RPMI8226 (cell line): ENCODE data around the gene HAVCR1.
"Not testable (repeated sequence)": the region's sequence is repeated elsewhere in the genome, so short reads cannot be mapped to it uniquely, and the experiment has no call there.

Experiments
- DNase-seq: peaks from one replicate; pipeline ENCODE4 v3.0.0-alpha.2; 2015

Gene HAVCR1

DNA sequence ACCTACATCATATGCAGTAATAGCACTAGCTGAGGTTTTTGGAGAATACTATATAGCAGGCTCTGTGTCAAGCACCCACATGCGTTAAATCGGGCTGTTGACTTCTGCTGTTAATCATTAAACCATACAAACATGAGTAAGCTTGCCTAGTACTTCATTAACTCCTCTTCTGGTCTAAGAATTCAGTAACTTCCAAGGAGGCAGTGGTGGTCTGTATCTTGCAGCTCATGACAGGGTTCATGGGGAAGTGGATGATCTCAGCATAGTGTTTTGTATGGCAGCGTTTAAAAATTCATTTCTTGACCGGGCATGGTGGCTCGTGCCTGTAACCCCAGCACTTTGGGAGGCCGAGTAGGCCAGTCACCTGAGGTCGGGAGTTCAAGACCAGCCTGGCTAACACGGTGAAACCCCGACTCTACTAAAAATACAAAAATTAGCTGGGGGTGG is at the start of gene HAVCR1:
Gene HAVCR1, minus strand, starts transcription at position 24 of the 447 bp plus-strand sequence. CDS start 1,173 bp downstream, outside the sequence.
- no peak for DNase-seq

DNA sequence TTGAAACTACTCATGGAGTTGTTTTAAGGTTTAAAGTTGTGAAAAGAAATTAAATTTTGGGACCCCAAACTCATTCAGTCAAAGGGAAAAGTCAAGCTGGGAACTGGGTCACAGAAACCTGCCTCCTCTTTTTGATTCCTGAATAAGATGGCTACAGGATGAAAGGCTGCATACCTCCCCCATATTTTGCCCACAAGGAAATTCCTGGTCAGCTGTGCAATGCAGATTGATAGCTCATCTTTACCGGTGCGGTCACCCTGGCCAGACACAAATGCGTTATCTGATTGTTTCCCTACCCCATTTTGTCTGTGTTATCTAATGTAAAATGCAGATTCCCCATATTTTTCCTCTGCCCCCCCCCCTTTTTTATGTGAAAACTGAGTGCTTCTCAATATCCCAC is 48.6 kb upstream of the HAVCR1 start:
- DNase-seq, result no peak

DNA sequence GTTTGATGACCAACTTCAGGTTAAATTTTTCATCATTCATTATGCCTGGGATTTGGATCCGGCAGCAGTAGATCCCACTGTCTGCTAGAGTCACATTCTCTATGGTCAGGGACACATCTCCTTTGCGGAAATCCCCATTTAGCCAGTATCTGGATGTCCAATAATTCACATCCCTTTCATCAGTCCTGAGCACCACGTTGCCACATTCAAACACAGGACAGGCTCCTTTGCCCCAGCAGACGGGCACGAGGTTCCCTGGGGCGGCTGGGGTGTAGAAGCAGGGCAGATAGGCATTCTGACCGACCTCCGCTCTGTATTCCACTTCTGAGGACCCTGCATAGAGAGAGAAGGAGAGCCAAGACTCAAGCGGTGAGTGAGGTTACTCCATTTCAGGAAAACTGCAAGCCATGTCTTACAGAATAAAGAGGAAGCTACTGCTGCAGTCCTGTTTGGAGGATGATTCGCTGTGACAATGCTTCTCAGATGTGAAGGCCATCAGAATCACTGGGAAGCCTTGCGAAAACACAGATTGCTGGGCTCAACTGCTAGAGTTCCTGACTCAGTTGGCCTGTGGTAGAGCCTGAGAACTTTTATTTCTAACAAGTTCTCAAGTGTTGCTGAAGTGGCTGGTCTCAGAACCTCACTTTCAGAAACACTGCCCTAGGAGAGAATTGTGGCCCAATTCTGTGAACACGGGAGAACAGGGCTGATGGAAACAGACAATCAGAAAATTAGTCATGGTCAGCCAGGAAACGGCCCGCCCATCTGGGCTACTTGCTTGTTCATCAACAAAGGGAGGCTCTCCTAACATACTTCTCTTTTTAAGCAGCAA is 47.9 kb upstream of the HAVCR1 start:
- DNase-seq, result peak; percentile 52

DNA sequence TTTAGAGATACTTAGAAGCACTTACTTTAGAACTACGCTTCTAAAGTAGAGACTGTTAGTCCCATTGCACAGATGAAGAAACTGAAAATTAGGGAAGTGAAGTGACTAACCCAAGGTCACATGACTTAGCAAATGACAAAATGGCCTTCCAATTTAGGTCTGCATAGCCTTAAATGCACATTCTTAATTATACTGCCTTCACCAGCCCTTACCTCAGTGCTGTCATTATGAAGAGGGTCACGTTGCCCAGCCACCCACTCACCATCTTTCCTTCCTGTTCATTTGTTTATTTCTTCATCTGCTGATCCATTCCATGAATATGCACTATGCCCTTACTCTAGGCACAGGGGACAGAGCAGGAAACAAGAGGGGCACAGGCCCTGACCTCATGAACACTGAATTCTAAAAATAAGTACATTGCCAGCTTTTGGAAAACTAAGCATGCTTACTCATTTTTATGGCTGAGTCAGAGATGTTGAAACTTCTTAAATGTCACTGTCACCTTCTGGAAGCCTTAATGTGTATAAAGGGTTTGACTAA is 41.3 kb upstream of the HAVCR1 start:
- DNase-seq, result peak; percentile 63

DNA sequence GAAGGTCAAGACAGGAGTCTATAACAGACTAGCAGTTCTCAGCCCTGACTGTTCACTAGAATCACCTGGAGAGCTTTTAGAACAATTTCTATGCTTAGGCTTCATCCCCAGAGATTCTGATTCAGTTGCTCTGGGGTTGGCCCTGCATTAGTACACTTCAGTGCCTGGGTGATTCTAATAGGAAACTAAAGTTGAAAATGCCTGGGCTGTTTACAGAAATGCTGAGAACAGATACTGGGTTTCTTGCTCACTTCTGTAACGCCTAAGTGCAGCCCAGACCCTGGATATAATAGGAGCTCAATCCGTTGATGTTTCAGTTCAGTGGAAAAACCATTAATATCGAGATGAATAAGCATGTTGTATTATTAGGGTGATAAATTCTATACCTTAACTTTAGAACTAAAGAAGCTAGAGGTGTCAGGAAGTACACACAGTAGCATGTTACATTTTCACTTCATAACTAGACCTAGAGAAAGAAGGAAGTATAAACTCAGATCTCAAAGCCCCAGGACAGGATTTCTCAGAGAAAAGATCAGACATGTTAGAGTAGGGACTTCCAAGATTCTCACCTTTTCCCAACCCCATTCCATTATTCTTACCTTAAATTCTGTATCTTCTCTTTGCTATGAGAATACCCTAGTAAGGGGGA is 29.6 kb upstream of the HAVCR1 start:
- no peak for DNase-seq

DNA sequence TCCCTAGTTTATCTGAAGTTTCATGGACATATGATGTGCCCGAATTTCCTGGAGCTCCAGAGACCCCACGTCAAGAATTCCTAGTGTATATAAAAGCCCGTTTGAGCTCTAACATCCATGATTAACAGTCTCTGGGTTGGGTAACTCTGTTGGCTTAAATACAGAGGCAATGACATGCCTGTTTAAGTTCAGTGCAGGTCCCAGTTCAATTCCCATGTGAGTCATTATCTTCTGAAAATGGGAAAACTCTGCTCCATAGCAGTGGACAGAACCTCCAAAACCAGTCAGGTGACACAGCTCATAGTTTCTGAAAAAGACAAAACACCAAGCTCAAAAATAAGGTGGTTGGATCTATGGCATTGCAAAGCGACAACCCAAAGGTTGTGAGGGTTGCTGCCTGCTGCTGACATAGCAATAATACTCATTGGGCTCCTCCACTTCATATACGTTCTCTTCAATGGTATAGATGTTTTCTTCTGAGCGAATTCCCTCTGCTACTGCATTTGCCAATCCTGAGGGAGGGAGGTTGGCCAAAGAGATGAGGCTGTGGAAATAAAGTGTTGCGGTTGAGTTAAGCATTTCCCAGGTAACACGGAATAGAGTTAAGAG is 27.9 kb upstream of the HAVCR1 start:
- no peak for DNase-seq

DNA sequence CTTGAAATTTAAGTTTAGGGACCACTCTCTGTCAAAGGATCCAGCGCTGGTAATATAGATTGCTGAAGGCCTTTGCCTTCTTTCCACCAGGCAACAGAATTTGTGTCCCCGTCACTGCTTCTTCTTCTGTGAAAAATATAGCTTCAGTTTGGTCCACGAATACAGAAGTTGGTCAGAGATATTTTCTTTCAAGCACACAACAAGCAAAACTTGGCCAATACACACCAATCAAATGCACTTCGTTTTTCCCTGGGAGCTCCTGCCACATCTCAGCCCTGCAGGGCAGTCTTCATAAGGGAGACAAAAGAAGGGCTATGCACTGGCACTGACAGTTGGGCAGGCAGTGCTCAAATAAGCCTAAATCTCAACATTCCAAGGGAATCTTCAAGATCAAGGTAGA is 27.0 kb upstream of the HAVCR1 start:
- no peak for DNase-seq

DNA sequence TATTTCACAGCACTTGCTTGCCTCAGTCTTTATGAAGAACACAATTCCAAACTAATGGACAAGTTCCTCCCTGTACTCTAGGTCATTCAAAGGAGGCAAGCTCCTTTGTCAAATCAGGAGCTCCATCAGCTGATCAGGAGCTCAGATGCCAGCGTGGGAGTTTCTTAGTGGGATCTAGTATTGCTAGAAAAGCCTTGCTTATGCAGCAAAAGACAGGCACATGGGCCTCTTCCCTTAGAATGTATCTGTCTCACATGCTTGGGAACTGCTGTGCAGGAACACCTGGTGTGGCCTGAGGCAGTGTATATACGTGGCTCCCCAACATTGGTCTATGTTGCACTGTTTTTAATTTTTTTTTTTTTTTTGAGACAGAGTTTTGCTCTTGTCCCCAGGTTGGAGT is 21.4 kb upstream of the HAVCR1 start:
- peak; percentile 81 for DNase-seq

DNA sequence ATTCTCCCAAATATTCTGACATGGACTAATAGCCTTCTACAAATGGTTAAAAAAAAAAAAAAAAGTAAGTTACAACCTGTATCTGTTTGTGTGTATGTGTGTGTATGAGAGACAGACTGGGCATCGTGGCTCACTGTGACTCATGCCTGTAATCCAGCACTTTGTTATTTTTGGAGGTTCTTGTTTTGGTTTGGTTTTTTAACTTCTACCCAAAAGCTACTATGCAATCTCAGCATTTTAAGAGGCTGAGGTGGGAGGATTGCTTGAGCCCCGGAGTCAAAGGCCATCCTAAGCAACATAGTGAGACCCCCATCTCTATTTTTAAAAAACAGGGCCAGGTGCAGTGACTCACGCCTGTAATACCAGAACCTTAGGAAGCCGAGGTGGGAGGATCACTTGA is 17.6 kb upstream of the HAVCR1 start:
- peak; percentile 72 for DNase-seq

DNA sequence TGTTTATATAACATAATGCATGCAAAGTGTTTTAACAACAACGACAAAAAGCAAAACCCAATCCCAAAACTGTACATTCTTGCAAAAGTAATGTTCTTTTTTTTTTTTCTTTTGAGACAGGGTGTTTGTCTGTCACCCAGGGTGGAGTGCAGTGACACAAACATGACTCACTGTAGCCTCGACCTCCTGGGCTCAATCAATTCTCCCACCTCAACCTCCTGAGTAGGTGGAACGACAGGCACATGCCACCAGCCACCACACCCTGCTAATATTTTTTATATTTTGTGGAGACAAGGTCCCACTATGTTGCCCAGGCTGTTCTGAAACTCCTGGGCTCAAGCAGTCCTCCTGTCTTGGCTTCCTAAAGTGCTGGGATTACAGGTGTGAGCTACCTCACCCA is 13.6 kb upstream of the HAVCR1 start:
- DNase-seq, result no peak

DNA sequence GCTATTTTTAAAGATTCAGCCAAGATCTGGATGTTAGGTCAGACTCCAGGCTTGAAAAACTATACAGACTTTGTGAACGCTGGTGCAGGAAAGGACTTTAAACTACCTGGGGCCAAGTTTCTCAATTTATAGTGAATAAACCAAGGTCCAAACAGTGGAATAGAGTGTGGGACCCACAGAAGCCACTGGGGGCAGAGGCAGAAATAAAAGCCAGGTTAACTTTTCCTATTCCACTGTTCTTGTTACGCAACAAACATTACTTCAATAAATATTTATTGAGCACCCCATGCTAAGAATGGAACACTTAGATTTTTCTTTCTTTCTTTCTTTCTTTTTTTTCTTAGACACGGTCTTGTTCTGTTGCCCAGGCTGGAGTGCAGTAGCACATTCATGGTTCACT is 11.0 kb upstream of the HAVCR1 start:
- no peak for DNase-seq

DNA sequence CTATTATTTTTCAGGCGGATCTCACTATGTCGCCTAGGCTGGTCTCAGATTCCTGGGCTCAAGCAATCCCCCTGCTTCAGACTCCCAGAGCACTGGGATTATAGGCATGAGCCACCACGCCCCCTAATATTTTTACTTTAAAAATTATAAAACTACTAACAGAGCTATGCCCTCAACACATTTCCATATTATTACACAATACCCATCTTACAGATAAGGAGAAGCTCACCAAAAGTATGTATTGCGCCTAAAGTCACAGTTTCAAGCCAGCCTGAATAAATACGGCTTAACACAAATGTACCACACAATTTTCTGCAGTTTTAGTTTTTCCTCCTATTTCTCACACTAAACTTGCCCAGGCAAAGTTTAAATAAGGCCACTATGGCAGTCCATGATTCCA is 9.9 kb upstream of the HAVCR1 start:
- DNase-seq, result no peak

DNA sequence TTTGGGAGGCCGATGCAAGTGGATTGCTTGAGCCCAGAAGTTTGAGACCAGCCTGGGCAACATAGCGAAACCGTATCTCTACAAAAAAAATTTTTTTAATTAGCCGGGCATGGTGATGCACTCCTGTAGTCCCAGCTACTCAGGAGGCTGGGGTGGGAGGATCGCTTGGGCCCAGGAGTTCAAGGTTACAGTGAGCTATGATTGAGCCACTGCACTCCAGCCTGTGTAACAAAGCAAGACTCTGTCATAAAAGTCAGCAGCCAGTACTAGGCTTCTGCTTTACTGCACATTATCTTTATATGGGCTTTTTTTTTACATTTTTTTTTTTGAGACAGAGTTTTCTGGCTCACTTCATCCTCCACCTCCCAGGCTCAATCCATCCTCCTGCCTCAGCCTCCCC is 9.4 kb upstream of the HAVCR1 start:
- DNase-seq, result no peak

DNA sequence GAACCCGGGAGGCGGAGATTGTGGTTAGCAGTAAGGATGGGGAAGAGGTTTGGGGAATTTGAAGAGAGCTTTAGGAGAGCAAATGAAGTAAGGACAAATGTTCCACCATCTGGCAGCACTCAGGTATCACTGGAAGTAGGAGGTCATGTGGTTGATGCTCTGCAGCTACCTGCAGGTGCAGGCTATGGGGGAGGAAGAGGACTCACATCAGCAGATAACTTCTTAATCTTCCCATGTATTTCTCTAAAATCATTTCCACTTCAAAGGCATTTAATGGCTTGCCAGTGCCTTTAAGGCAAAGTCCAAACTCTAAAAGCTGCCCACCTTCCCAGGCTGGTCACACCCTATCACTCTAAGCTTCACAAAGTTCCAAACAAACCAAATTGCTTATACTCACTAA is 8.1 kb upstream of the HAVCR1 start:
- DNase-seq, result peak; percentile 58

DNA sequence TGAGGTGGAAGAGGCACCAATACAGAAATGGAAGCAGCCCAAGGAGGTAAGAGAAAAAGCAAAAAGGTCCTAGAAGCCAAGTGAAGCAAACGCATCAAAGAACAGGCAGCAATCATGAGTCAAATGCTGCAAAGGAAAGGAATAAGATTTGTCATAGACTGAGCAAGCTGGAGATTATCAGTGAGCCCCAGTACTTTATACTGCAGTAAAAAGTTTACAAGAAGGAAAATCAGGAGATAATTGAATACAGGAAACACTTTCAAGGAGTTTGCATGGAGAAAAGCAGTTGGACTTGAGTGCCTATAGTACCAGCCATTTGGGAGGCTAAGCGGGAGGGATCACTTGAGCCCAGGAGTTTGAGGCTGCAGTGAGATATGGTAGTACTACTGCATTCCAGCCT is 7.2 kb upstream of the HAVCR1 start:
- no peak for DNase-seq

DNA sequence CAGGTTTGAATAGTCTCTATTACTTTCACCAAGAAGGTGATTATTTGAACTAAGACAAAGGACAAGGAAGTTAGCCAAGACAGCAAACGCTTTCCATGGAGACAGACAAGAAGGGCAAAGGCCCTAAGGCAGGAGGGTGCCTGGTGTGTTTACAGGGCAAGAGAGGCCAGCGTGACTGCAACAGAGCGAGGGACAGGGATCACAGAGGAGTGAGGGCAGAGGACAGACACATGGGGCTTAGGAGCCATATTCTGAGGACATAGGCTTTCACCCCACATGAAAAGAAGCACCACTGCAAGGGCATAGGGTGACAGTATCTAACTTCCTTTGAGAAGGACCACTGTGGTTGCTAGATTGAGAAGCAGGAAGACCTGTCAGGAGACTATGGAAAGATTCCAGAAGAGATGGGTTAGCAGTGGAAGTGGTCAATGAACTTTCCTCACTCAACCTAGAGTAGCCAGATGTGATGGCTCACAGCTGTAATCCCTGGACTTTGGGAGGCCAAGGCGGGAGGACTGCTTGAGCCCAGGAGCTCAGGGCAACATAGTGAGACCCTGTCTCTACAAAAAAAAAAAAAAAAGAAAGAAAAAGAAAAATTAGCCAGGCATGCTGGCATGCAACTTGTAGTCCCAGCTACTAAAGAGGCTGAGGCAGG is 5.0 kb upstream of the HAVCR1 start:
- DNase-seq, result no peak

DNA sequence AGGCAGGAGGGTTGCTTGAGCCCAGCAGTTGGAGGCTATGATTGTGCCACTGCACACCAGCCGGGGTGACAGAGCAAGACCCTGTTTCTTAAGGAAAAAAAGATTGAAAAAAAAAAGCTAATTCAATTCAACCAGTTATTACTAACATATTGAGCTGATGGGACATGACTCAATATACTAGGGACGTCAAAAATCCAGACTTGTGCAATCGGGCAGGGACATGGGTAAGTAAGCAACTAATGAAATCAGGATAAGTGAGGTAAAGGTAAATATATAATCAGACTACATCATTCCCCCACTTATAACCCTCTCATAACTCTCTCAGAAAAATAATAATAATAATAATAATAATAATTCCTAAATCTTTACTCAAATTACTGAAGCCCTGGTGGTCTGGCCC is 975 bp upstream of the HAVCR1 start:
- no peak for DNase-seq

DNA sequence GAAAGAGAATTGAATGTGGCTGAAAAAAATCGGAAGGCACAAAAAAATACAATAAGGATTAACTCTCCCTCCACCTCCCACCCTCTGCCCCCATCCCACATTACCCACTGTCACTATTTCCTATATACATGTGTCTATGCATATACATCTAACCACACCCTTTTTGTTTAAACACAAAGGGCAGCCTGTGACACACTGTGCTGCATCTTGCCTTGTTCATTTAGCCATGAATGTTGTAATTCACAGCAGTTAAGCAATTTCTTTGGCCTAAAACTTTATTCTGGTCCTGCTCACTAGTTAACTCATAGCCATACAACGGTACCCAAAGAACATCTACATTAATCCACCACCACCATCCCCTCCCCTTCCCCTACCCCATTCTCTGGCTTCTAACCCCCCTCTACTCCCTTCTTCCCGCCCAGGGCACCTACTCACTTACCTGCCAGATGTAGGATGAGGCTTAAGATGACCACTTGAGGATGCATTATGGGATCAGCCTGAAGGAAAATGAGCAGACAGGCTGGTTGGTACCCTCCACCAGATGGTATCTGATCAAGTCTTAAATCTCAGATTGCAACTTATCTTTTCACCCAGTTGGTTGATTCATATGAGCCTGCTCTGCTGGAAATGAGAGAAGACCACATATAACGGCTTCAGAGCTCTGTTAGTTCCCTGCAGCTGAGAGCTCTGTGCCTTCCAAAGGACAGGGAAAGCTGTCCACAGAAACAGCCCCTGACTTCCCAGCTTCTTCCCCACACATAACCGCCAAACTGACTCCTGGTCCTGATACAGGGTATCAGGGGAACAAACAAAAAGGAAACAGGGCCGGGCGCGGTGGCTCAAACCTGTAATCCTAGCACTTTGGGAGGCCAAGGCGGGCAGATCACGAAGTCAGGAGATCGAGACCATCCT is 1.2 kb downstream of the HAVCR1 start:
- no peak for DNase-seq

DNA sequence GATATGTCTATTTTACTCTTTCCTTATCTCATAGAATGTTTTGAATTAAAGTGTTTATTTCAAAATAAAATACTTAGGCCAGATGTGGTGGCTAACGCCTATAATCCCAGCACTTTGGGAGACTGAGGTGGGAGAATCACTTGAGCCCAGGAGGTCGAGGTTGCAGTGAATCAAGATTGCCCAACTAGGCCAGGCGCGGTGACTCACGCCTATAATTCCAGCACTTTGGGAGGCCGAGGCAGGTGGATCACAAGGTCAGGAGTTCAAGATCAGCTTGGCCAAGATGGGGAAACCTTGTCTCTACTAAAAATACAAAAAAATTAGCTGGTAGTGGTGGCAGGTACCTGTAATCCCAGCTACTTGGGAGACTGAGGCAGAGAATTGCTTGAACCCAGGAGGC is 2.1 kb downstream of the HAVCR1 start:
- DNase-seq, result not testable (repeated sequence)

DNA sequence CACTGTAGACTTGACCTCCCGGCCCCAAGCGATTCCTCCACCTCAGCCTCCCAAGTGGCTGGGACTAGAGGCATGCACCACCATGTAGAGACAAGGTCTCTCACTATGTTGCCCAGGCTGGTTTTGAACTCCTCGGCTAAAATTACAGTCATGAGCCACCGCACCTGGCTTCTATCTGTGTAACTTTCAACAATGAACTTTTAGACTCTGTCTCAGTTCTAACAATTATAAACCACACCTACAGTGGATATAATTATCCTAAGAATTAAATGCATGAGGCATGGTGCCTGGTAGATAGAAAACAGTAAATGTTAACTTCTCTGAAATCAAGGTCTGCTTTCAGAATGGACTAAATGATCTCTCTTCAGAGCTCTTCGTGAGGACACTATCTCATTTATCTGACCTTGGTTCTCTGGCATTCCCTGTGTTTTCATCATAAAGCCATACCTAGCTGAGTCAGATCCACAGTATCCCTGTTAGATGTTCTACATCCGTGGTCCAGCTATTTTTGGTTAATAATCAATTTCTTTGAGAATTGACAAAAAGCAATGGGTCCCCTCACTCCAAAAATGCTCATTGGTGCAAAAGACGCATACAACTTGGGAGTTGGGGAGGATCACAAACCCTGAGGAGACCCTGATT is 7.2 kb downstream of the HAVCR1 start:
- no peak for DNase-seq

DNA sequence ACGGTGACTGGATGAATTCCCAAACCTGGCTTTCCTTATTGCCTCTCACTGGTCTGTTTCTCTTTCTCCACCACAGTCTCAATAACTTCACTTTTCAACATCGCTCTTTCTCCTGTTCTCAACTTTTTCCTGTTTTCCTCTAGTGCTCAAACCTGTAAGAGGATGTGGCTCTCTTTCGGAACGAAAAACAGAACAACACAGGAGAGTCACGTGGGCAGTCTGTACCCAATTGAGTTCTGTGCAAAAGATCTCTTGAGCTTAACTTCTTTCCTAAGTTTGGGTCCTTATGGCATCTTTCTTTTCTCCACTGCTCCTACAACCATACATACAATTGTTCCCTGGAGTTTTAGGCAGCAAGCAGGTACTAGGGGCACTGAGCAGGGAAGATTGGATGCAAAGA is 8.9 kb downstream of the HAVCR1 start:
- DNase-seq, result no peak

DNA sequence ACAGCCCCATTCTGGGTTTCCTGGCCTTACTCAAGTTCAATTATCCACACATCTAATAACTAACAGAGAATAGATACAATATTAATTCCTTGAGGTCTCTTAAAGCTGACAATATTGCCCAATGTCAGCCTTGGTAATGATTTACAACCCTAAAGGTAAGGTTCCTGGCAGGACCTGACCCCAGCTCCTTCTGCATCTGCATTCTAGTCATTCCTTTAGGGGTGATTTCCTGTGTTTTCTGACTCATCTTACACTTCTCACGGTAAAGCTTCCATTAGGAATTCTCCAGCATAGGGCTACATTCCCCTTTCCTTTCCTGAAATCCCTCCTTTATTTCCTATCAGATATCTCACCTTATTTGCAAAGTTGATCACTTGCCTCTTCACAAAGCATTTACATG is 9.3 kb downstream of the HAVCR1 start:
- DNase-seq, result no peak
